AG10803 (cell line): ENCODE data around the gene ARHGDIA.

ENCODE experiments used
- DNase-seq: peaks from one replicate; pipeline ENCODE4 v3.0.0; 2010; ENCODE audit warnings: low read depth
- H3K4me3 ChIP-seq: 2 replicates; pipeline ENCODE4 v1.5.1; 2011; ENCODE audit warnings: mild to moderate bottlenecking, low read length, control low read depth
- CTCF ChIP-seq: conservative IDR thresholded peaks from 2 replicates; pipeline ENCODE4 v1.5.1; 2011; ENCODE audit warnings: mild to moderate bottlenecking, low read length, control low read depth, inconsistent platforms

Gene ARHGDIA

GRCh38 chr17:81858967-81859905, 11.9 kb downstream of the ARHGDIA start:
- peak; percentile 17 for DNase-seq
- H3K4me3 ChIP-seq = peak overlapping the region; percentile 95
- no peak for TF ChIP-seq CTCF

DNA sequence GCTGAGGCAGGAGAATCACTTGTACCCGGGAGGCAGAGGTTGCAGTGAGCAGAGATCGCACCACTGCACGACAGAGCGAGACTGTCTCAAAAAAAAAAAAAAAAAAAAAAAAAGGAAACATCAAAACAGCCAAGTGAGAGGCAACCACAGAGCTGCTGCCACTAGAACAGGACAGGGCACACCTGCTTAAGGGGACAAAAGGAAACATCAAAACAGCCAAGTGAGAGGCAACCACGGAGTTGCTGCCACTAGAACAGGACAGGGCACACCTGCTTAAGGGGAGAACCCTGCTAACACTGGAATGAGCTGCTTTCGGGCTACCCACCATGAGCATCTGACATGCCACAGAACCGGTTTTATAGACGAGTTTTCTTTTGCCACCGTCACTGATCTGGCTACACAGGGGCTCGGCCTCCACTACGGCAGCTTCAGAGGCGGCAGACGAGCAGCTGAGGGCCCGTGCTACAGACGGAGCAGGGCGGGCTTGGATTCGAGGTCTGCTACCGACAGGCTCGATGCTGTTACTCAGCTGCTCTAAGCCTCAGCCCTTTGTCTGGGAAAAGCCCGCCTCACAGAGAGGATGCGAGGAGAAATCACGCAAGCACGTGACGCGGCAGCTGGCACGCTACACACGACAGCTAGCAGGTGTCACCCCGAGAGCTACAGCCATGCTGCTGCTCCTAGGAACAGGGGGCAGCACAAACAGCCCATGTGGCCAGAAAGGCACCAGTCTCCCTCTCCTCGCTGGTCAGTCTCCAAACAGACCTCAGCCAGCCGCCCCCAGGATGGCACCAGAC, 12.8 kb downstream of the ARHGDIA start:
- H3K4me3 ChIP-seq = peak overlapping the region; percentile 95
- TF ChIP-seq CTCF = no peak
- DNase-seq = no peak

- no peak overlapping the region for H3K4me3 ChIP-seq
- no peak for TF ChIP-seq CTCF
- DNase-seq = peak; percentile 35
Observed at GRCh38 chr17:81854974-81855774, 16.0 kb downstream of the ARHGDIA start.

- TF ChIP-seq CTCF = no peak
- no peak overlapping the region for H3K4me3 ChIP-seq
- no peak for DNase-seq
Observed at GRCh38 chr17:81852237-81852636, 18.9 kb downstream of the ARHGDIA start.

- TF ChIP-seq CTCF = no peak
- H3K4me3 ChIP-seq = no peak overlapping the region
- DNase-seq = no peak
Observed at GRCh38 chr17:81851423-81851822, 19.7 kb downstream of the ARHGDIA start.

GRCh38 chr17:81849457-81849856, 21.7 kb downstream of the ARHGDIA start:
- no peak overlapping the region for H3K4me3 ChIP-seq
- no peak for DNase-seq
- TF ChIP-seq CTCF = no peak
